CD4-positive, alpha-beta memory T cell (primary cell): ENCODE data around the gene DMC1. TPM values are rescaled to one million over a fixed set of nuclear protein-coding genes. Genes with fewer than 3 reads are reported as not detected.

ENCODE experiments used
- CTCF ChIA-PET: fragments of 350-600 bp; sonication (Branson Sonifier 250); formaldehyde crosslinking; loops from one replicate; lab custom pipeline; 2021; ENCODE audit warnings: inconsistent platforms; ENCODE audit not compliant: partially characterized antibody; lab: Charles Lee
- POLR2A ChIA-PET: fragments of 350-600 bp; sonication (Branson Sonifier 250); formaldehyde crosslinking; loops from one replicate; lab custom pipeline; 2021; ENCODE audit not compliant: partially characterized antibody; lab: Charles Lee
- DNase-seq, 5 donors: peaks; one replicate each; pipeline versions ENCODE4 v3.0.0 to v3.0.0-alpha.2; 2020 to 2022; ENCODE audit warnings: mixed read lengths in 1 of 5
- H3K27ac ChIP-seq: one replicate; pipeline ENCODE4 v1.7.0; 2013; ENCODE audit warnings: low read depth, low read length
- H3K27me3 ChIP-seq: 2 replicates; pipeline ENCODE4 v1.7.0; 2013; ENCODE audit warnings: mild to moderate bottlenecking, low read length, moderate library complexity; ENCODE audit not compliant: insufficient read depth
- H3K36me3 ChIP-seq: 2 replicates; pipeline ENCODE4 v1.7.0; 2013; ENCODE audit warnings: mild to moderate bottlenecking, low read length, moderate library complexity; ENCODE audit not compliant: insufficient read depth
- H3K4me1 ChIP-seq: 2 replicates; pipeline ENCODE4 v1.7.0; 2013; ENCODE audit warnings: mild to moderate bottlenecking, low read length, moderate library complexity; ENCODE audit not compliant: insufficient read depth
- H3K4me3 ChIP-seq, 2 donors: one replicate each; pipeline ENCODE4 v1.7.0; 2013; ENCODE audit warnings: low read length in 2 of 2, mild to moderate bottlenecking in 1 of 2
- H3K9me3 ChIP-seq, 2 donors: one replicate each; pipeline ENCODE4 v1.7.0; 2013; ENCODE audit warnings: low read length in 2 of 2, control low read depth in 1 of 2; ENCODE audit not compliant: control insufficient read depth in 1 of 2
- H3K27ac Mint-ChIP-seq, 7 donors: one replicate each; pipeline ENCODE4 v1.8.0; 2020 to 2021; ENCODE audit warnings: mixed read lengths in 7 of 7, mild to moderate bottlenecking in 6 of 7, inconsistent platforms in 3 of 7, moderate library complexity in 3 of 7
- H3K27me3 Mint-ChIP-seq, 2 donors: one replicate each; pipeline ENCODE4 v1.8.0; 2020 to 2021; ENCODE audit warnings: mixed read lengths in 2 of 2
- H3K36me3 Mint-ChIP-seq, 2 donors: one replicate each; pipeline ENCODE4 v1.8.0; 2020 to 2021; ENCODE audit warnings: mixed read lengths in 2 of 2, inconsistent platforms in 1 of 2, mild to moderate bottlenecking in 1 of 2
- H3K4me1 Mint-ChIP-seq, 4 donors: one replicate each; pipeline ENCODE4 v1.8.0; 2020 to 2021; ENCODE audit warnings: mixed read lengths in 4 of 4, mild to moderate bottlenecking in 1 of 4
- H3K4me3 Mint-ChIP-seq, 8 donors: one replicate each; pipeline ENCODE4 v1.8.0; 2020 to 2021; ENCODE audit warnings: mixed read lengths in 8 of 8, mild to moderate bottlenecking in 7 of 8, moderate library complexity in 6 of 8, inconsistent platforms in 3 of 8
- H3K9me3 Mint-ChIP-seq, 8 donors: one replicate each; pipeline ENCODE4 v1.8.0; 2020 to 2021; ENCODE audit warnings: mixed read lengths in 8 of 8, mild to moderate bottlenecking in 5 of 8, inconsistent platforms in 3 of 8, moderate library complexity in 1 of 8
- intact Hi-C: fragments of 100-400 bp; cut with micrococcal nuclease; formaldehyde crosslinking; loops from one replicate; pipeline ENCODE4 v1.15.1; 2023
- polyA plus RNA-seq, 2 donors: library from polyadenylated mRNA; unstranded; fragments of 300-500 nt; fragmentation: Illumina TruSeq; gene quantifications; one replicate each; pipeline ENCODE4 v1.2.3, GENCODE V29; 2021
- total RNA-seq, 2 experiments: library from RNA; stranded (reverse); gene quantifications; one replicate each; pipeline ENCODE4 v1.2.3, GENCODE V29; 2021

DMC1 gene
- total and polyA plus RNA-seq, 4 experiments from 2014 or later = 0.29 to 1.1 TPM; not detected in 2

- H3K27me3 Mint-ChIP-seq = no peaks in the 10 kb centered on the region
- Histone ChIP-seq H3K4me3 (no peak overlapping the region), H3K9me3 (no peaks in the 10 kb centered on the region), H3K36me3 (peaks cover 58% of the 10 kb centered on the region), H3K27ac (no peak overlapping the region), H3K27me3 (no peaks in the 10 kb centered on the region), H3K4me1 (peaks cover 1% of the 10 kb centered on the region)
- H3K4me1 Mint-ChIP-seq = peaks cover 4 to 29% (median 12%) of the 10 kb centered on the region in 4 donors
- peaks cover 51 to 64% of the 10 kb centered on the region in 2 donors for H3K36me3 Mint-ChIP-seq
- DNase-seq = no peak
- H3K9me3 Mint-ChIP-seq = no peaks in the 10 kb centered on the region
- intact Hi-C loops = loop anchor here (5.0 kb wide), 1 partner anchor 90 kb away; the partner anchor contains the start of gene DMC1
- ChIA-PET CTCF (no interaction called here), POLR2A (interaction anchor here (2.5 to 14.9 kb wide), 2 partner anchors 8 to 18 kb away, joined by 15 to 122 read pairs; no protein-coding TSS in a partner anchor)
- no peak overlapping the region for H3K4me3 Mint-ChIP-seq
- H3K27ac Mint-ChIP-seq = peak overlapping the region in 4 of 7 donors; percentile 23 to 53 (median 41)
These were observed 87.2 kb downstream of the DMC1 start for GRCh38 chr22:38482662-38483308.

- DNase-seq = no peak
- Mint-ChIP-seq H3K27me3 (no peaks in the 10 kb centered on the region), H3K4me3 (peak overlapping the region in 2 of 8 donors; percentile 1 to 55), H3K27ac (peak overlapping the region in 4 of 7 donors; percentile 22 to 50 (median 40)), H3K36me3 (peaks cover 49 to 58% of the 10 kb centered on the region in 2 donors), H3K9me3 (no peaks in the 10 kb centered on the region), H3K4me1 (peaks cover 3 to 27% (median 10%) of the 10 kb centered on the region in 4 donors)
- Histone ChIP-seq H3K27me3 (no peaks in the 10 kb centered on the region), H3K36me3 (peaks cover 53% of the 10 kb centered on the region), H3K9me3 (no peaks in the 10 kb centered on the region), H3K4me3 (no peak overlapping the region), H3K27ac (no peak overlapping the region), H3K4me1 (no peaks in the 10 kb centered on the region)
- ChIA-PET POLR2A (interaction anchor here (1.1 to 14.9 kb wide), 6 partner anchors 9 to 185 kb away, joined by 3 to 122 read pairs (median 6); no protein-coding TSS in a partner anchor), CTCF (no interaction called here)
- intact Hi-C loops = loop anchor here (5.0 kb wide), 1 partner anchor 90 kb away; the partner anchor contains the start of gene DMC1
These were observed 88.1 kb downstream of the DMC1 start for GRCh38 chr22:38481871-38482332.

- Histone ChIP-seq H3K4me1 (no peaks in the 10 kb centered on the region), H3K27me3 (no peaks in the 10 kb centered on the region), H3K9me3 (no peaks in the 10 kb centered on the region), H3K36me3 (peaks cover 47% of the 10 kb centered on the region), H3K4me3 (no peak overlapping the region), H3K27ac (no peak overlapping the region)
- Mint-ChIP-seq H3K4me1 (peaks cover 3 to 24% (median 6%) of the 10 kb centered on the region in 4 donors), H3K27me3 (no peaks in the 10 kb centered on the region), H3K4me3 (no peak overlapping the region), H3K36me3 (peaks cover 44 to 53% of the 10 kb centered on the region in 2 donors), H3K9me3 (no peaks in the 10 kb centered on the region), H3K27ac (peak overlapping the region in 5 of 7 donors; percentile 9 to 51 (median 40))
- ChIA-PET CTCF (no interaction called here), POLR2A (interaction anchor here (1.1 to 14.9 kb wide), 6 partner anchors 9 to 186 kb away, joined by 3 to 122 read pairs (median 6); no protein-coding TSS in a partner anchor)
- no peak for DNase-seq
- intact Hi-C loops = loop anchor here (5.0 kb wide), 1 partner anchor 91 kb away; the partner anchor contains the start of gene DMC1
These were observed 88.7 kb downstream of the DMC1 start for GRCh38 chr22:38481162-38481870.

GRCh38 chr22:38479096-38479837 is 90.7 kb downstream of the DMC1 start:
- CTCF ChIA-PET = no interaction called here
- peaks cover 29 to 35% of the 10 kb centered on the region in 2 donors for H3K36me3 Mint-ChIP-seq
- H3K9me3 Mint-ChIP-seq = no peaks in the 10 kb centered on the region
- peak overlapping the region in 3 of 7 donors; percentile 4 to 37 (median 8) for H3K27ac Mint-ChIP-seq
- Histone ChIP-seq H3K27me3 (no peaks in the 10 kb centered on the region), H3K9me3 (no peaks in the 10 kb centered on the region), H3K4me3 (no peak overlapping the region), H3K4me1 (no peaks in the 10 kb centered on the region), H3K36me3 (peaks cover 31% of the 10 kb centered on the region), H3K27ac (no peak overlapping the region)
- no peaks in the 10 kb centered on the region for H3K27me3 Mint-ChIP-seq
- DNase-seq = no peak
- peaks cover 0 to 12% (median 3%) of the 10 kb centered on the region in 4 donors for H3K4me1 Mint-ChIP-seq
- H3K4me3 Mint-ChIP-seq = no peak overlapping the region
- intact Hi-C loops = no loop called here
- POLR2A ChIA-PET = interaction anchor here (1.3 to 14.9 kb wide), 3 partner anchors 8 to 28 kb away, joined by 4 to 122 read pairs (median 5); no protein-coding TSS in a partner anchor

GRCh38 chr22:38477585-38477984 is 92.4 kb downstream of the DMC1 start:
- DNase-seq = no peak
- Mint-ChIP-seq H3K27me3 (no peaks in the 10 kb centered on the region), H3K36me3 (peaks cover 16 to 18% of the 10 kb centered on the region in 2 donors), H3K9me3 (no peaks in the 10 kb centered on the region), H3K4me1 (peaks cover 0 to 9% (median 2%) of the 10 kb centered on the region in 4 donors), H3K4me3 (no peak overlapping the region), H3K27ac (peak overlapping the region in 1 of 7 donors; percentile 9)
- Histone ChIP-seq H3K27ac (no peak overlapping the region), H3K4me1 (no peaks in the 10 kb centered on the region), H3K27me3 (no peaks in the 10 kb centered on the region), H3K4me3 (no peak overlapping the region), H3K36me3 (peaks cover 16% of the 10 kb centered on the region), H3K9me3 (no peaks in the 10 kb centered on the region)
- intact Hi-C loops = no loop called here
- ChIA-PET CTCF (no interaction called here), POLR2A (interaction anchor here (1.3 to 1.4 kb wide), 2 partner anchors 8 to 13 kb away, joined by 3 to 4 read pairs; no protein-coding TSS in a partner anchor)

GRCh38 chr22:38474003-38474607 is 95.9 kb downstream of the DMC1 start:
- DNase-seq = no peak
- Histone ChIP-seq H3K4me3 (no peak overlapping the region), H3K27me3 (no peaks in the 10 kb centered on the region), H3K36me3 (no peaks in the 10 kb centered on the region), H3K4me1 (no peaks in the 10 kb centered on the region), H3K27ac (no peak overlapping the region), H3K9me3 (no peaks in the 10 kb centered on the region)
- H3K27me3 Mint-ChIP-seq = no peaks in the 10 kb centered on the region
- intact Hi-C loops = no loop called here
- peaks cover 0 to 2% (median 0%) of the 10 kb centered on the region in 4 donors for H3K4me1 Mint-ChIP-seq
- H3K9me3 Mint-ChIP-seq = no peaks in the 10 kb centered on the region
- H3K27ac Mint-ChIP-seq = no peak overlapping the region
- POLR2A ChIA-PET = no interaction called here
- CTCF ChIA-PET = no interaction called here
- peaks cover 0 to 1% of the 10 kb centered on the region in 2 donors for H3K36me3 Mint-ChIP-seq
- no peak overlapping the region for H3K4me3 Mint-ChIP-seq
